WTC11 (cell line): ENCODE results near the gene STX4. TPM values are rescaled to one million over a fixed set of nuclear protein-coding genes. Genes with fewer than 3 reads are reported as not detected.
A peak's percentile ranks its signal among the peaks of the same experiment; 100 is the strongest.

Experiments
- ATAC-seq: fragments of 200-7000 bp; cut with Tn5 transposase; 2 replicates; pipeline ENCODE4 v1.10.0; 2021; ENCODE audit warnings: mild to moderate bottlenecking, moderate library complexity
- CTCF ChIA-PET: fragments of 300-600 bp; sonication (Branson Sonifier 250); formaldehyde crosslinking; loops from one replicate; lab custom pipeline; 2021; ENCODE audit warnings: antibody characterized with exemption; lab: Charles Lee
- POLR2A ChIA-PET: fragments of 350-600 bp; sonication (Branson Sonifier 250); formaldehyde crosslinking; loops from one replicate; lab custom pipeline; 2021; ENCODE audit warnings: antibody characterized with exemption; lab: Charles Lee
- DNase-seq: peaks from one replicate; pipeline ENCODE4 v3.0.0; 2021; ENCODE audit warnings: low spot score
- H3K27ac Mint-ChIP-seq: 2 replicates; pipeline ENCODE4 v1.8.0; 2021; ENCODE audit warnings: mixed read lengths
- H3K27me3 Mint-ChIP-seq: 2 replicates; pipeline ENCODE4 v1.8.0; 2021; ENCODE audit warnings: low read depth, mild to moderate bottlenecking, moderate library complexity, mixed read lengths
- H3K36me3 Mint-ChIP-seq: 2 replicates; pipeline ENCODE4 v1.8.0; 2021; ENCODE audit warnings: mixed read lengths
- H3K4me1 Mint-ChIP-seq: 2 replicates; pipeline ENCODE4 v1.8.0; 2022; ENCODE audit warnings: mixed read lengths
- H3K4me3 Mint-ChIP-seq: 2 replicates; pipeline ENCODE4 v1.8.0; 2021; ENCODE audit warnings: mild to moderate bottlenecking, moderate library complexity, mixed read lengths
- H3K9me3 Mint-ChIP-seq: 2 replicates; pipeline ENCODE4 v1.8.0; 2021; ENCODE audit warnings: mixed read lengths
- ATF1 ChIP-seq: sonication (generic); formaldehyde crosslinking; IDR thresholded peaks from 2 replicates; pipeline ENCODE4 v1.8.1; 2023; ENCODE audit warnings: mild to moderate bottlenecking, moderate library complexity, missing genetic modification reagents
- EMX1 ChIP-seq: fragments of 250-450 bp; sonication (Bioruptor Pico); IDR thresholded peaks from 2 replicates; pipeline ENCODE4 v1.8.0; 2021; ENCODE audit warnings: mild to moderate bottlenecking
- HMGA2 ChIP-seq: fragments of 250-450 bp; sonication (Bioruptor Pico); IDR thresholded peaks from 2 replicates; pipeline ENCODE4 v1.4.0; 2021; ENCODE audit warnings: mild to moderate bottlenecking, moderate library complexity
- JAZF1 ChIP-seq: fragments of 250-450 bp; sonication (Bioruptor Pico); IDR thresholded peaks from 2 replicates; pipeline ENCODE4 v1.9.0; 2021; ENCODE audit warnings: moderate library complexity, mild to moderate bottlenecking, inconsistent platforms
- MLX ChIP-seq: sonication (generic); formaldehyde crosslinking; IDR thresholded peaks from 2 replicates; pipeline ENCODE4 v1.8.1; 2023; ENCODE audit warnings: mild to moderate bottlenecking, missing genetic modification reagents, moderate library complexity
- NFATC4 ChIP-seq: fragments of 250-450 bp; sonication (Bioruptor Pico); IDR thresholded peaks from 2 replicates; pipeline ENCODE4 v1.9.0; 2021; ENCODE audit warnings: mild to moderate bottlenecking
- NR2C2 ChIP-seq: sonication (generic); formaldehyde crosslinking; IDR thresholded peaks from 2 replicates; pipeline ENCODE4 v1.8.0; 2022; ENCODE audit warnings: mild to moderate bottlenecking, missing genetic modification reagents
- RELA ChIP-seq: sonication (generic); formaldehyde crosslinking; IDR thresholded peaks from 2 replicates; pipeline ENCODE4 v1.8.1; 2022; ENCODE audit warnings: missing genetic modification reagents, mild to moderate bottlenecking, borderline replicate concordance
- TCF7 ChIP-seq: sonication (generic); formaldehyde crosslinking; IDR thresholded peaks from 2 replicates; pipeline ENCODE4 v1.8.0; 2022; ENCODE audit warnings: mild to moderate bottlenecking, low read depth, missing genetic modification reagents, moderate library complexity
- TEAD1 ChIP-seq: sonication (generic); formaldehyde crosslinking; IDR thresholded peaks from 2 replicates; pipeline ENCODE4 v1.8.0; 2022; ENCODE audit warnings: mild to moderate bottlenecking, missing genetic modification reagents
- TP53 ChIP-seq: sonication (generic); formaldehyde crosslinking; IDR thresholded peaks from 2 replicates; pipeline ENCODE4 v1.8.1; 2023; ENCODE audit warnings: mild to moderate bottlenecking, missing genetic modification reagents
- ZBTB21 ChIP-seq: sonication (generic); formaldehyde crosslinking; IDR thresholded peaks from 2 replicates; pipeline ENCODE4 v1.8.1; 2023; ENCODE audit warnings: mild to moderate bottlenecking, missing genetic modification reagents, borderline replicate concordance
- ZNF219 ChIP-seq: sonication (generic); formaldehyde crosslinking; IDR thresholded peaks from 2 replicates; pipeline ENCODE4 v1.8.0; 2023; ENCODE audit warnings: missing genetic modification reagents, mild to moderate bottlenecking, borderline replicate concordance
- ZNF263 ChIP-seq: sonication (generic); formaldehyde crosslinking; IDR thresholded peaks from 2 replicates; pipeline ENCODE4 v1.8.1; 2022; ENCODE audit warnings: low read depth, mild to moderate bottlenecking, moderate library complexity, missing genetic modification reagents
- ZNF317 ChIP-seq: sonication (generic); formaldehyde crosslinking; IDR thresholded peaks from 2 replicates; pipeline ENCODE4 v1.8.1; 2023; ENCODE audit warnings: low read depth, mild to moderate bottlenecking, moderate library complexity, missing genetic modification reagents, borderline replicate concordance
- ZNF396 ChIP-seq: fragments of 250-450 bp; sonication (Bioruptor Pico); IDR thresholded peaks from 2 replicates; pipeline ENCODE4 v1.8.0; 2021; ENCODE audit warnings: mild to moderate bottlenecking, moderate library complexity, borderline replicate concordance
- ZNF671 ChIP-seq: fragments of 250-450 bp; sonication (Bioruptor Pico); IDR thresholded peaks from 2 replicates; pipeline ENCODE4 v1.8.0; 2021; ENCODE audit warnings: mild to moderate bottlenecking
- total RNA-seq: library from RNA; stranded (reverse); gene quantifications from 3 replicates; pipeline ENCODE4 v1.2.3, GENCODE V29; 2021
- TF ChIP-seq, protein P1 (sequence below): fragments of 250-450 bp; sonication (Bioruptor Pico); IDR thresholded peaks from 2 replicates; pipeline ENCODE4 v1.8.0; 2021; ENCODE audit warnings: mild to moderate bottlenecking
- TF ChIP-seq, protein P2 (sequence below): fragments of 250-450 bp; sonication (Bioruptor Pico); conservative IDR thresholded peaks from 2 replicates; pipeline ENCODE4 v1.9.0; 2021; ENCODE audit warnings: mild to moderate bottlenecking
- TF ChIP-seq, protein P3 (sequence below): sonication (generic); formaldehyde crosslinking; IDR thresholded peaks from 2 replicates; pipeline ENCODE4 v1.8.1; 2022; ENCODE audit warnings: low read depth, mild to moderate bottlenecking, moderate library complexity, missing genetic modification reagents, borderline replicate concordance
- TF ChIP-seq, protein P4 (sequence below): fragments of 200-600 bp; IDR thresholded peaks from 2 replicates; pipeline ENCODE4 v1.8.0; 2022; ENCODE audit warnings: antibody characterized with exemption
- TF ChIP-seq, protein P5 (sequence below): sonication (generic); formaldehyde crosslinking; IDR thresholded peaks from 2 replicates; pipeline ENCODE4 v1.8.0; 2022; ENCODE audit warnings: mild to moderate bottlenecking, missing genetic modification reagents
- TF ChIP-seq, protein P6 (sequence below): sonication (generic); formaldehyde crosslinking; IDR thresholded peaks from 2 replicates; pipeline ENCODE4 v1.8.1; 2022; ENCODE audit warnings: low read depth, missing genetic modification reagents, borderline replicate concordance

STX4 gene
- total RNA-seq, 1 experiment from 2014 or later, result 38.4 TPM

DNA sequence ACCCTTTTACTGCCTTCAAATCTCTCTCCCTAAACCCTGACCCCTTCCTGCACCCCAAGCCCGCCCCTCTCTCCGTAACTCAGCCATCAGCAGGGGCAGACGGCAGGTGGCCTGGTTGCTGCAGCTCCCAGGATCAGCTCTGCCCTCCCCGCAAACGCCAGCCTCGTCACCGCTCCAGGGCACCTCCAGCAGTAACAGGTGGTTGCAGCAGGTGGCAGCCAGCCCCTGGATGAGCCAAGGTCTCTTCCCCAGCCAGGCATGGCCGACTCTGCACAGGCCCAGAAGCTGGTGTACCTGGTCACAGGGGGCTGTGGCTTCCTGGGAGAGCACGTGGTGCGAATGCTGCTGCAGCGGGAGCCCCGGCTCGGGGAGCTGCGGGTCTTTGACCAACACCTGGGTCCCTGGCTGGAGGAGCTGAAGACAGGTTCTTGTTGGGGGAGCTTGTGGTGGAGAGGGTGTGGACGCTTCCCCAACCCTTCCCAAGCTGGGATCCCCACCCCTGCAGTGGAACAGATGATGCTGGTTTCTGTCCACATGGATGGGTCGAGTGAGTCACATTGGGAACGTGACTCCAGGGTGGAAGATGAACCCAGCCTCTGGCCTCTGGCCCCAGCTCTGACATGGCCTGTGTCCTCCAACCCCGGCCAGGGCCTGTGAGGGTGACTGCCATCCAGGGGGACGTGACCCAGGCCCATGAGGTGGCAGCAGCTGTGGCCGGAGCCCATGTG lies 47.8 kb upstream of the STX4 start (continued):
- TF ChIP-seq, protein P1, sequence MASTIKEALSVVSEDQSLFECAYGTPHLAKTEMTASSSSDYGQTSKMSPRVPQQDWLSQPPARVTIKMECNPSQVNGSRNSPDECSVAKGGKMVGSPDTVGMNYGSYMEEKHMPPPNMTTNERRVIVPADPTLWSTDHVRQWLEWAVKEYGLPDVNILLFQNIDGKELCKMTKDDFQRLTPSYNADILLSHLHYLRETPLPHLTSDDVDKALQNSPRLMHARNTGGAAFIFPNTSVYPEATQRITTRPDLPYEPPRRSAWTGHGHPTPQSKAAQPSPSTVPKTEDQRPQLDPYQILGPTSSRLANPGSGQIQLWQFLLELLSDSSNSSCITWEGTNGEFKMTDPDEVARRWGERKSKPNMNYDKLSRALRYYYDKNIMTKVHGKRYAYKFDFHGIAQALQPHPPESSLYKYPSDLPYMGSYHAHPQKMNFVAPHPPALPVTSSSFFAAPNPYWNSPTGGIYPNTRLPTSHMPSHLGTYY, result no peak
- TF ChIP-seq, protein P2, sequence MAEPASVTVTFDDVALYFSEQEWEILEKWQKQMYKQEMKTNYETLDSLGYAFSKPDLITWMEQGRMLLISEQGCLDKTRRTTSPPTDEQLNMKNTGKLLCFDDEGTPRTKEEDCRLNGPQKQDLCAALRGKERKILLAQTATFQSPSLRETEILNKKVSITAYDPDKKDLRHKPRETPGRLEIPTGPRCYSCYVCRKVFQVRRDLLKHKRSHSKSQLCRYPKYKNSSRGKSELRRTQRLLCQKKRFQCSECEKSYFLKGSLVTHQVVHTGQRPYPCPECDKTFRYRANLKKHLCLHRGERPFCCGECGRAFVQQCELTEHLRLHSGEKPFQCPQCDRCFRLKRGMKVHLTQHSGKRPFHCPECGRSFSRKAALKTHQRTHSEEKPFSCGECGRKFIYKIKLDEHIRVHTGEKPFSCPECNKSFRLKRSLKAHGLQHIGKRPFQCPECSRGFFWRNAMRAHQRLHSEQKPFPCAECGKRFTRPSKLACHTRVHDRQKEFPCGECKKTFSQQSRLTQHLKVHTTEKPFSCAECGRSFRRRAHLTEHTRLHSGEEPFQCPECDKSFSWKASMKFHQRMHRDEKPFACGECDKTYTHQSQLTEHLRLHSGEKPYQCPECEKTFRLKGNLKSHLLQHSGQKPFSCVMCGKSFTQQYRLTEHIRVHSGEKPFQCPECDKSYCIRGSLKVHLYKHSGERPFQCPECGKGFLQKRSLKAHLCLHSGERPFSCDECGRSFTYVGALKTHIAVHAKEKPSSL (CRISPR knock-in tag), result no peak
- TF ChIP-seq TP53 (CRISPR knock-in tag), result no peak
- TF ChIP-seq, protein P3, sequence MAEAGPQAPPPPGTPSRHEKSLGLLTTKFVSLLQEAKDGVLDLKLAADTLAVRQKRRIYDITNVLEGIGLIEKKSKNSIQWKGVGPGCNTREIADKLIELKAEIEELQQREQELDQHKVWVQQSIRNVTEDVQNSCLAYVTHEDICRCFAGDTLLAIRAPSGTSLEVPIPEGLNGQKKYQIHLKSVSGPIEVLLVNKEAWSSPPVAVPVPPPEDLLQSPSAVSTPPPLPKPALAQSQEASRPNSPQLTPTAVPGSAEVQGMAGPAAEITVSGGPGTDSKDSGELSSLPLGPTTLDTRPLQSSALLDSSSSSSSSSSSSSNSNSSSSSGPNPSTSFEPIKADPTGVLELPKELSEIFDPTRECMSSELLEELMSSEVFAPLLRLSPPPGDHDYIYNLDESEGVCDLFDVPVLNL, result peak; percentile 67; the same call in 1 of the 2 replicates
- no peak for TF ChIP-seq NFATC4 (CRISPR knock-in tag)
- no peak for TF ChIP-seq ZNF317 (CRISPR knock-in tag)
- no peak for TF ChIP-seq RELA (CRISPR knock-in tag)

- Mint-ChIP-seq H3K27ac (no peak overlapping the region), H3K36me3 (peaks cover 6% of the 10 kb centered on the region), H3K4me1 (peaks cover 6% of the 10 kb centered on the region), H3K4me3 (no peak overlapping the region), H3K27me3 (no peaks in the 10 kb centered on the region), H3K9me3 (no peaks in the 10 kb centered on the region)
- TF ChIP-seq, protein P3, result no peak
- TF ChIP-seq EMX1 (CRISPR knock-in tag) (no peak), JAZF1 (CRISPR knock-in tag) (no peak), ZNF263 (no peak), TEAD1 (CRISPR knock-in tag) (no peak), ZNF671 (CRISPR knock-in tag) (no peak), ATF1 (no peak), ZBTB21 (no peak), ZNF396 (CRISPR knock-in tag) (no peak), RELA (CRISPR knock-in tag) (no peak), TCF7 (CRISPR knock-in tag) (no peak), TP53 (CRISPR knock-in tag) (no peak), MLX (no peak), NR2C2 (CRISPR knock-in tag) (no peak), ZNF219 (CRISPR knock-in tag) (no peak), HMGA2 (CRISPR knock-in tag) (no peak)
- TF ChIP-seq, protein P4, sequence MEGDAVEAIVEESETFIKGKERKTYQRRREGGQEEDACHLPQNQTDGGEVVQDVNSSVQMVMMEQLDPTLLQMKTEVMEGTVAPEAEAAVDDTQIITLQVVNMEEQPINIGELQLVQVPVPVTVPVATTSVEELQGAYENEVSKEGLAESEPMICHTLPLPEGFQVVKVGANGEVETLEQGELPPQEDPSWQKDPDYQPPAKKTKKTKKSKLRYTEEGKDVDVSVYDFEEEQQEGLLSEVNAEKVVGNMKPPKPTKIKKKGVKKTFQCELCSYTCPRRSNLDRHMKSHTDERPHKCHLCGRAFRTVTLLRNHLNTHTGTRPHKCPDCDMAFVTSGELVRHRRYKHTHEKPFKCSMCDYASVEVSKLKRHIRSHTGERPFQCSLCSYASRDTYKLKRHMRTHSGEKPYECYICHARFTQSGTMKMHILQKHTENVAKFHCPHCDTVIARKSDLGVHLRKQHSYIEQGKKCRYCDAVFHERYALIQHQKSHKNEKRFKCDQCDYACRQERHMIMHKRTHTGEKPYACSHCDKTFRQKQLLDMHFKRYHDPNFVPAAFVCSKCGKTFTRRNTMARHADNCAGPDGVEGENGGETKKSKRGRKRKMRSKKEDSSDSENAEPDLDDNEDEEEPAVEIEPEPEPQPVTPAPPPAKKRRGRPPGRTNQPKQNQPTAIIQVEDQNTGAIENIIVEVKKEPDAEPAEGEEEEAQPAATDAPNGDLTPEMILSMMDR, result no peak
- TF ChIP-seq, protein P5, sequence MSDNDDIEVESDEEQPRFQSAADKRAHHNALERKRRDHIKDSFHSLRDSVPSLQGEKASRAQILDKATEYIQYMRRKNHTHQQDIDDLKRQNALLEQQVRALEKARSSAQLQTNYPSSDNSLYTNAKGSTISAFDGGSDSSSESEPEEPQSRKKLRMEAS (CRISPR knock-in tag), result no peak
- TF ChIP-seq, protein P6, sequence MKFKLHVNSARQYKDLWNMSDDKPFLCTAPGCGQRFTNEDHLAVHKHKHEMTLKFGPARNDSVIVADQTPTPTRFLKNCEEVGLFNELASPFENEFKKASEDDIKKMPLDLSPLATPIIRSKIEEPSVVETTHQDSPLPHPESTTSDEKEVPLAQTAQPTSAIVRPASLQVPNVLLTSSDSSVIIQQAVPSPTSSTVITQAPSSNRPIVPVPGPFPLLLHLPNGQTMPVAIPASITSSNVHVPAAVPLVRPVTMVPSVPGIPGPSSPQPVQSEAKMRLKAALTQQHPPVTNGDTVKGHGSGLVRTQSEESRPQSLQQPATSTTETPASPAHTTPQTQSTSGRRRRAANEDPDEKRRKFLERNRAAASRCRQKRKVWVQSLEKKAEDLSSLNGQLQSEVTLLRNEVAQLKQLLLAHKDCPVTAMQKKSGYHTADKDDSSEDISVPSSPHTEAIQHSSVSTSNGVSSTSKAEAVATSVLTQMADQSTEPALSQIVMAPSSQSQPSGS (CRISPR knock-in tag), result no peak
- POLR2A ChIA-PET, result interaction anchor here (0.8 to 1.8 kb wide), 4 partner anchors 11 to 56 kb away, joined by 3 to 6 read pairs (median 4); partner anchors contain the start of gene SETD1A
- ATAC-seq, result no peak
- CTCF ChIA-PET, result interaction anchor here (0.5 to 5.1 kb wide), 28 partner anchors 10 to 495 kb away, joined by 3 to 83 read pairs (median 10); partner anchors contain the start of genes ARMC5, KAT8, PYDC1 and ZNF646
- no peak for DNase-seq
Measured at GRCh38 chr16:30986129-30986991, 47.0 kb upstream of the STX4 start.
